ENCODE measurements around the gene TMEM37. TPM values are rescaled to one million over a fixed set of nuclear protein-coding genes. Genes with fewer than 3 reads are reported as not detected.

The TMEM37 gene
- total and polyA plus RNA-seq, 2 of the 13 experiments (the other 11 are each of a cell fraction or from before 2014, with no cell fraction given): 37.7 to 115 TPM

DNA sequence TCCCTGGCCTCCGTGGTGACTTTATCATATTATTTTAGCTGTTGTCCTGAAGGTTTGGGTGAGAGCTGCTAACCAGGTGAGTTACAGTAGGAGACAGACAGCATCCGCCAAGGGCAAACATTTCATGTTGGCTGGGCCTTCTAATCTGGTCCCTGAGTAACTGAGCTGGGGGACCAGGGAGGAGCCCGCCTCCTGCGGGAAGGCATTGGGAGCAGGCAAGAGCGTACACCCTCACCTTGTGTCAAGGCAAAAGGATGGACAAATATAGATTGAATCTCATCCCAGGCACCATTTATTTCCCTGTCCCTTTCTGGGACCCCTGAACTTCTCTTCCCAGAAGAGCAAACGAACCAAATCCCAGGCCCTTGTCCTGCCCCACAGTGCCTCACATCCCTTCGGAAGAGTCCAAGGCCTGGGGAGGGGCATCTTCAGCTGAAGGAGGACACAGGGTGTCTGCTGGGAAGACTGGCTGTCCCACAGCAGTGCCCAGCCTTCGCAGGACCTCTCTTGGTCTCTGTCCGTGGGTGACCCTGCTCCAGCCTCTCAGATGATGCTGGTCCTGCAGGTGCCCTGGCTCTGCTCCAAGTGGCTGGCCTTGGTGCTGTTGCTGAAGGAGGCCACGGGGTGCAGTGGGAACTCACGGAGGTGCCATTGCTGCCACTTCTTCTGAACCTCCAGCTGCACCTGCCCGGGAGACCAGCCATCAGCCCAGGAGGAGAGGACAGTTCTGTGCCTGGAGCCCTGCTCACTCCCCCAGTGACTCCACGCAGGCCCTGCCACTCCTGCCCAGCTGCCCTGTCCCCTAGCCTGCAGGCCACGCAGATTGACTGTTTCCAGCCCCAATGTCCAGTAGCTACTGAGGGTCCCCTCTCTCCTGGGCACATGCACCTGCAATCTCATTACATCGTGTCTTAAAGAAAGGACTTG lies 8.2 kb downstream of the TMEM37 start (continued):
- TF ChIP-seq SAFB2 (CRISPR knock-in tag; IDR thresholded peaks at IDR 0.05; ENCODE audit: borderline replicate concordance, low read depth): no peak
- TF ChIP-seq ZNF292 (CRISPR knock-in tag; IDR thresholded peaks at IDR 0.05; ENCODE audit: borderline replicate concordance, low read depth): no peak
- TF ChIP-seq ELF1 (CRISPR knock-in tag; IDR thresholded peaks at IDR 0.05): no peak
- no peak for TF ChIP-seq ZNF496 (CRISPR knock-in tag; IDR thresholded peaks at IDR 0.05; ENCODE audit: insufficient replicate concordance)
- no peak for TF ChIP-seq ZNF230 (CRISPR knock-in tag; IDR thresholded peaks at IDR 0.05)
- no peak for TF ChIP-seq RFXAP (CRISPR knock-in tag; IDR thresholded peaks at IDR 0.05; ENCODE audit: borderline replicate concordance)
- 0 out of 2 replicates have a peak, but pooled peaks have one; percentile 58 for TF ChIP-seq ZBTB7B (CRISPR knock-in tag; IDR thresholded peaks at IDR 0.05)
- 0 out of 2 replicates have a peak, but pooled peaks have one; percentile 11 for TF ChIP-seq ZNF333 (CRISPR knock-in tag; IDR thresholded peaks at IDR 0.05; ENCODE audit: borderline replicate concordance)
- TF ChIP-seq, protein P1, sequence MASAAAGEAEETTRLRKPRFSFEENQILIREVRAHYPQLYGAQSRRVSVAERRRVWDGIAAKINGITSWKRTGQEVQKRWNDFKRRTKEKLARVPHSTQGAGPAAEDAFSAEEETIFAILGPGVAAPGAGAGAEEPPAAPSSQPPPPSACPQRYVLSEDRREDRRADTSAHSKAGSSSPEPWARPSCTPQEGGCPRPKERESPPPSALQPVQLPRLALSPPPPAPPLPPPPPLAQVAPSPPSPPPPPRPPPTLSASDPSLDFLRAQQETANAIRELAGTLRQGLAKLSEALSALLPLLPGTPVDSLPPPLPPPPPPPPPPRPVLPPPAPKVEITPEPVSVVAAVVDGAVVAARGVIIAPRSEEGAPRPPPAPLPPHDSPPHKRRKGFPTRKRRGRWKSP (CRISPR knock-in tag; IDR thresholded peaks at IDR 0.05): no peak
- no peak for TF ChIP-seq TMF1 (CRISPR knock-in tag; IDR thresholded peaks at IDR 0.05; ENCODE audit: low read depth)
- 0 out of 2 replicates have a peak, but pooled peaks have one; percentile 21 for TF ChIP-seq MEIS2 (CRISPR knock-in tag; IDR thresholded peaks at IDR 0.05)
- 0 out of 2 replicates have a peak, but pooled peaks have one; percentile 18 for TF ChIP-seq ZNF619 (CRISPR knock-in tag; IDR thresholded peaks at IDR 0.05)
- TF ChIP-seq, protein P2, sequence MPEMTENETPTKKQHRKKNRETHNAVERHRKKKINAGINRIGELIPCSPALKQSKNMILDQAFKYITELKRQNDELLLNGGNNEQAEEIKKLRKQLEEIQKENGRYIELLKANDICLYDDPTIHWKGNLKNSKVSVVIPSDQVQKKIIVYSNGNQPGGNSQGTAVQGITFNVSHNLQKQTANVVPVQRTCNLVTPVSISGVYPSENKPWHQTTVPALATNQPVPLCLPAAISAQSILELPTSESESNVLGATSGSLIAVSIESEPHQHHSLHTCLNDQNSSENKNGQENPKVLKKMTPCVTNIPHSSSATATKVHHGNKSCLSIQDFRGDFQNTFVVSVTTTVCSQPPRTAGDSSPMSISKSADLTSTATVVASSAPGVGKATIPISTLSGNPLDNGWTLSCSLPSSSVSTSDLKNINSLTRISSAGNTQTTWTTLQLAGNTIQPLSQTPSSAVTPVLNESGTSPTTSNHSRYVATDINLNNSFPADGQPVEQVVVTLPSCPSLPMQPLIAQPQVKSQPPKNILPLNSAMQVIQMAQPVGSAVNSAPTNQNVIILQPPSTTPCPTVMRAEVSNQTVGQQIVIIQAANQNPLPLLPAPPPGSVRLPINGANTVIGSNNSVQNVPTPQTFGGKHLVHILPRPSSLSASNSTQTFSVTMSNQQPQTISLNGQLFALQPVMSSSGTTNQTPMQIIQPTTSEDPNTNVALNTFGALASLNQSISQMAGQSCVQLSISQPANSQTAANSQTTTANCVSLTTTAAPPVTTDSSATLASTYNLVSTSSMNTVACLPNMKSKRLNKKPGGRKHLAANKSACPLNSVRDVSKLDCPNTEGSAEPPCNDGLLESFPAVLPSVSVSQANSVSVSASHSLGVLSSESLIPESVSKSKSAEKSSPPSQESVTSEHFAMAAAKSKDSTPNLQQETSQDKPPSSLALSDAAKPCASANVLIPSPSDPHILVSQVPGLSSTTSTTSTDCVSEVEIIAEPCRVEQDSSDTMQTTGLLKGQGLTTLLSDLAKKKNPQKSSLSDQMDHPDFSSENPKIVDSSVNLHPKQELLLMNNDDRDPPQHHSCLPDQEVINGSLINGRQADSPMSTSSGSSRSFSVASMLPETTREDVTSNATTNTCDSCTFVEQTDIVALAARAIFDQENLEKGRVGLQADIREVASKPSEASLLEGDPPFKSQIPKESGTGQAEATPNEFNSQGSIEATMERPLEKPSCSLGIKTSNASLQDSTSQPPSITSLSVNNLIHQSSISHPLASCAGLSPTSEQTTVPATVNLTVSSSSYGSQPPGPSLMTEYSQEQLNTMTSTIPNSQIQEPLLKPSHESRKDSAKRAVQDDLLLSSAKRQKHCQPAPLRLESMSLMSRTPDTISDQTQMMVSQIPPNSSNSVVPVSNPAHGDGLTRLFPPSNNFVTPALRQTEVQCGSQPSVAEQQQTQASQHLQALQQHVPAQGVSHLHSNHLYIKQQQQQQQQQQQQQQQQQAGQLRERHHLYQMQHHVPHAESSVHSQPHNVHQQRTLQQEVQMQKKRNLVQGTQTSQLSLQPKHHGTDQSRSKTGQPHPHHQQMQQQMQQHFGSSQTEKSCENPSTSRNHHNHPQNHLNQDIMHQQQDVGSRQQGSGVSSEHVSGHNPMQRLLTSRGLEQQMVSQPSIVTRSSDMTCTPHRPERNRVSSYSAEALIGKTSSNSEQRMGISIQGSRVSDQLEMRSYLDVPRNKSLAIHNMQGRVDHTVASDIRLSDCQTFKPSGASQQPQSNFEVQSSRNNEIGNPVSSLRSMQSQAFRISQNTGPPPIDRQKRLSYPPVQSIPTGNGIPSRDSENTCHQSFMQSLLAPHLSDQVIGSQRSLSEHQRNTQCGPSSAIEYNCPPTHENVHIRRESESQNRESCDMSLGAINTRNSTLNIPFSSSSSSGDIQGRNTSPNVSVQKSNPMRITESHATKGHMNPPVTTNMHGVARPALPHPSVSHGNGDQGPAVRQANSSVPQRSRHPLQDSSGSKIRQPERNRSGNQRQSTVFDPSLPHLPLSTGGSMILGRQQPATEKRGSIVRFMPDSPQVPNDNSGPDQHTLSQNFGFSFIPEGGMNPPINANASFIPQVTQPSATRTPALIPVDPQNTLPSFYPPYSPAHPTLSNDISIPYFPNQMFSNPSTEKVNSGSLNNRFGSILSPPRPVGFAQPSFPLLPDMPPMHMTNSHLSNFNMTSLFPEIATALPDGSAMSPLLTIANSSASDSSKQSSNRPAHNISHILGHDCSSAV (CRISPR knock-in tag; IDR thresholded peaks at IDR 0.05; ENCODE audit: borderline replicate concordance): no peak
- no peak for TF ChIP-seq FOXM1 (CRISPR knock-in tag; IDR thresholded peaks at IDR 0.05)
- no peak for TF ChIP-seq ZNF256 (CRISPR knock-in tag; conservative IDR thresholded peaks at IDR 0.05)
- no peak for TF ChIP-seq DNMT3B (CRISPR knock-in tag; conservative IDR thresholded peaks at IDR 0.05)
- TF ChIP-seq NFE2L2 (IDR thresholded peaks at IDR 0.05; ENCODE audit: low read length): no peak
- no peak for TF ChIP-seq ZNF451 (CRISPR knock-in tag; IDR thresholded peaks at IDR 0.05)
- no peak for TF ChIP-seq SALL2 (CRISPR knock-in tag; IDR thresholded peaks at IDR 0.05)
- no peak for TF ChIP-seq ZNF644 (CRISPR knock-in tag; IDR thresholded peaks at IDR 0.05; ENCODE audit: low read depth)

Measured in HepG2 (cell line).